ENCODE measurements around the gene DNAJC30. TPM values are rescaled to one million over a fixed set of nuclear protein-coding genes. Genes with fewer than 3 reads are reported as not detected.
"Not testable (repeated sequence)": the region's sequence is repeated elsewhere in the genome, so short reads cannot be mapped to it uniquely, and the experiment has no call there.

DNAJC30 gene
- polyA plus RNA-seq, 1 donor, result 6.3 TPM

DNA sequence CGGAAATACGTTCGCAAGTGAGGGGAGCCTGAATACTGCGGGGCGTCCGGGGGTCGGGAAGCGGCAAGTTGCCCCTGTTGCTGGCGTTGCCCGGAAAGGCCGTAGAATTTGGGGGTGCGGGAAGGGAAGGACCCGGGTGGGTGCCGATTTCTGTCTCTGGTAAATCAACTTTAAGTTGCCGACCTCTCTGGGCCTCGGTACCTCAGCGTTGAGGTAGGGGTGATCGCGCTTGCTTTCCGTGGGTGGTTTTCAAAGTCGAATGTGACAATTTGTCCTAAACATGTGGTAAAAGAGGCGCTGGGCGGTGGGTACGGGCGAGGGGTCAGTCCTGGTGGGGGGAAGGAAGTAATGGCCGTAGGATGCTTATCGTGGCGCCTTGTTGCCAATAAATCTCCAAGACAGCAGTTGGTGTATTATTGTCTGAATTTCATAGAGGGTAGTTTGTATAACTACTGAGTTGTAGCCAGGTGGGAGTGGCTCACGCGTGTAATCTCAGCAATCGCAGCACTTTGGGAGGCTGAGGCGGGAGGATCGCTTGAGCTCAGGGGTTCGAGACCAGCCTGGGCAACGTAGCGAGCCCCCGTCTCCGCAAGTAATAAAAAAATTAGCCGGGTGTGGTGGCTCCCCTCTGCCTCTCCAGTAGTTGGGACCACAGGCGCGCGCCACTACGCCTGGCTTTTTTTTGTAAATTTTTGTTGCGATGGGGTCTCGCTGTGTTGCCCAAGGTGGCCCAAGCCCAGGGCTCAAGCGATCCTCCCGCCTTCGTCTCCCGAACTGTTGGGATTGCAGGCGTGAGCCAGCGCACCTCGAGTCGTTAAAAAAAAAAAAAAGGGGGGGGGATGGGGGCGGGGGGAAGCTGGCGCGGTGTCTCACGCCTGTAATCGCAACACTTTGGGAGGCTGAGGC lies 788 bp upstream of the DNAJC30 start:
- no peak for DNase-seq (ENCODE audit: low read depth)

DNA sequence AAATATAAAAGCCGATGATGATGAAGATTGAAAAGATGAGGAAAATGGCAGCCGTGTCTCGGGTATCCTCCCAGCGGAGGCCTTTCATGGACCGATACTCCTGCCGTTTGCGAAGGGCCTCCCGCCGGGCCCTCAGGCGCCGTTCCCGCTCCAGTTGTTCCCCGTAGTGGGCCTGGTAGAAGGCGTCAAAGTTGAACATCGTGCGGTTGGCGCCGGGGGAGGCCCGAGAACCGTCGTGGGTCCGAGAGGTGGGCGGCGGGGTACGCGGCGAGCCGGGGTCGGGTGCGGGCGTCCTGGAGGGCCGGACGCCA lies 553 bp downstream of the DNAJC30 start:
- no peak for DNase-seq (ENCODE audit: low read depth)

DNA sequence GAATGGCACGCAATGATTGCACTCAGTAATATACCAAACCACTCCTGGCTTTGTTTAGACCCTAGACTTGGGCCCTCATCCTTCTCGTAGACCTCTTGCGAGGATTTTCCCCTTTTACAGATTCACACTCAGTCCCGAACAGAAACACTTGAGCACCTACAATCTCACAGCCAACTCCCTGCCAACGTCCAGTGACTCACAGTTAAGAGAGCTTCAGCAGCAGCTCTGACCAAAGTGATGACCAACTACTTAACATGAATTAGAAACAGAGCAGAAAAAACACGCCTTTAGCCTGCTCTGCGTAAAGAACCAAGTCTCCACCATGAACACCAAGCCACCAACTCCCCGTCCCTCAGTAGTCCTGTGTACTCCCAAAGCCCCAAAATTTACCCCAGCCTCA lies 2.2 kb downstream of the DNAJC30 start:
- no peak for DNase-seq (ENCODE audit: low read depth)

DNA sequence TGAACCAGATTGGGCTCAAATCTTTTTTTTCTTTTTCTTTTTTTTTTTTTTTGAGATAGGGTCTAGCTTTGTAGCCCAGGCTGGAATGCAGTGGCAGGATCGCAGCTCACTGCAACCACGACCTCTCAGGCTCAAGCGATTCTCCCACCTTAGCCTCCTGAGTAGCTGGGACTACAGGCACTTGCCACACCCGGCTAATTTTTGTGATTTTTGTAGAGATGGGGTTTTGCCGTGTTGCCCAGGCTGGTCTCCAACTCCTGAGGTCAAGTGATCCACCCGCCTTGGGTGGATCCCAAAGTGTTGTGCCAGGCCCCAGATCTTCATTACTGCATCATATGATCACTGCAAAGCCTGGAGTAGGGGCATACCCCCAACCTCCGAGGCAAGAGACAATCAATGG lies 2.8 kb downstream of the DNAJC30 start:
- no peak for DNase-seq (ENCODE audit: low read depth)

DNA sequence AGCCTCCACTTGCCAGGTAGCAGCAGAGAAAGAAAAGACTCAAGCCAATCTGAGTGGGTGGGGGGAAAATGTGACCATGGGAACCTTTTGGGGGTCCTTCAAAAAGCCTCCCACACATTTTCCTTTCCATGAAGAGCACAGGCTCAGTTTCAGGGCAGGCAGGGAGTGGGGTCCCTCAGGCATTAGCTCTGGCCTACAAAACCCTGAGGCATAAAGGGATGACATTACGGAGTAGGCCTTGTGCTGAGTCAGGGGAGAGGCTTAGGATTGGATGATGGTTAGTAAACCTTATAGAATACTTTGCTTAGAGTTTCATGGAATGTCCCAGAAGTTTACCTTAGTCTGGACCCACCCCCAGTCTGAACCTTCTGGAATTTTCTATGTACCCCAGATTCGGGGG lies 3.5 kb downstream of the DNAJC30 start:
- no peak for DNase-seq (ENCODE audit: low read depth)

DNA sequence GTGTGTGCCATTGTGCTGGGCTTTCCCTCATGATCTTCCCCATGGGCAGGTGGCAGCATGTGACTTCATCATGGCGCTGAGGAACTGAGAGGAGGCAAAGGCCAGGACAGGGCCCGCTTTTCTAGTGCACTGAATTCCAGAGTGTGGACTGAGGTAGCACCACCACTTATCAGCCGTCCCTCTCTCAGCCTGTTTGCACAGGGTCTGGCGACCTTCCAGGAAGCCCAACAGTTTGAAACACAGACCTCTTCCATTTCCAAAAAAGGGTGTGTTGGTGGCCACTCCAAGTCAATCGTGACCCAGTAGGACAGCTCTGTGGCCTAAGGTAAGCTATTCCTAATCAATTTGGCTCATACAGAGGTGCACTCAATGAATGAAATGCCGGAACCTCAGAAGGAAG lies 4.4 kb downstream of the DNAJC30 start:
- no peak for DNase-seq (ENCODE audit: low read depth)

DNA sequence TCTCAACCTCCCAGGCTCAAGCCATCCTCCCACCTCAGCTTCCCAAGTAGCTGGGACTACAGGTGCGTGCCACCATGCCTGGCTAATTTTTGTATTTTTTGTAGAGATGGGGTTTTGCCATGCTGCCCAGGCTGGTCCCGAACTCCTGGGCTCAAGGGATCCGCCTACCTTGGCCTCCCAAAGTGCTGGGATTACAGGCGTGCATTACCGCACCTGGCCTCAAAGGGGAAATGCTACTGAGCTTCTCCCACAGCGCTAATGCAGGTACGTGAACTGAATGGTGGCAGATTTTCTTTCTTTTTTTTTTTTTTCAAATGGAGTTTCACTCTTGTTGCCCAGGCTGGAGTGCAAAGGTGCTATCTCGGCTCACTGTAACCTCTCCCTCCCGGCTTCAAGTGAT lies 7.2 kb downstream of the DNAJC30 start:
- DNase-seq (ENCODE audit: low read depth), result not testable (repeated sequence)

DNA sequence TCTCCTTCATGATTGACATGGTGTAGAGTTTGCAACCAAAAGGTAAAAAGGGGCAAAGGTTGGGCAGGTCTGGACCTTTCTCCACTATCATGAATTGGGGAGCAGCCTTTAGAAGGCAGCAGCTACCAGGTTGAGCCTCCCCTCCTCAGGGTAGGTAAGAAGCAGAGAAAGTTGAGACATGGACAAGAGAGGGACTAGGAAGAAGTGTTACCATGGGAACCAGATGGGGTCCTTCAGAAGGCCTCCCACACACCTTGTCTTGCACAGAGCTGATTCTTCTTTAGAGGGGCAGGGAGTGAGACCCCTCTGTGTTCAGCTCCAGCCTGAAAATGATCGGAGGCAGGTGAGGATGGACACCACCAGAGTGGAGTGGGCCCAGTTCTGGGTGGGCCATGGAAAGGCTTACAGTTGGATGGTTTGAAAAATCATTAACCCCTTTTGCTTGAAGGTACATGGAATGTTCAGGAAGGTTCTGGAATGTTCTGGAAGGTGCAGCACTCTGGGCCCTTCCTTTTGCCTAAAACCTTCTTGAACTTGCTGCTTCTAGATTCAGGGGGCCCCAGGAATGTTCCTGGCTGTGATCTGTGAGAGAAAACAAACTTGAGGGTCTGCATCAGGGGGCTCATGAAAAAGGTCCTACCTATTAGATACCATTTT lies 8.7 kb downstream of the DNAJC30 start:
- no peak for DNase-seq (ENCODE audit: low read depth)

DNA sequence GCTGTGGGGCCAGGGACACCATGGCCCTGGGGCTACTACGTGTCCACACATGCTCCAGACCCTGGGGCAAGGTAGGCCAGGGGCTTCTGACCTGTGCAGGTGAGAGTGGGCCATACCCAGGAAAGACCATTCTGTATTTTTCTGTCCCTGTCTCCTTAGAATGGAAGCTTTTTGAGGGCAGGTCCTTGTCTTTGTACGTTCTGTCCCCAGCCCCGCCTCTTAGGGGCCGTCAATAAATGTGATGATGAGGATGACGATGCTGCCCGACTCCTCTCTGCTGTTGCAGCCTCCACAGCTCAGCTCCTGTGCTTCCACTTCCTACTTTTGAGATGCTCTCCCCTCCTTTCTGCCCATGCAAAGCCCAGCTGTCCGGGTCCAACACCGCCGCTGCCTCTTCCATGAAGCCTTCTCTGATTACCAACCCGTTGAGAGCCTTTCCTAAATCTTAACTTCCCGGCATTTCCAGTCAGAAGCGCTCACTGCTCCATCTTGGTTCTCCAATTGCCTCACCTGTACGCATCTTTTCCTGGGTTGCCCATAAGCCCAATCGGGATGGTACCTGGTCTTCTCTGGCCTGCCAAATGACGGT lies 11.3 kb downstream of the DNAJC30 start:
- DNase-seq (ENCODE audit: low read depth), result no peak

DNA sequence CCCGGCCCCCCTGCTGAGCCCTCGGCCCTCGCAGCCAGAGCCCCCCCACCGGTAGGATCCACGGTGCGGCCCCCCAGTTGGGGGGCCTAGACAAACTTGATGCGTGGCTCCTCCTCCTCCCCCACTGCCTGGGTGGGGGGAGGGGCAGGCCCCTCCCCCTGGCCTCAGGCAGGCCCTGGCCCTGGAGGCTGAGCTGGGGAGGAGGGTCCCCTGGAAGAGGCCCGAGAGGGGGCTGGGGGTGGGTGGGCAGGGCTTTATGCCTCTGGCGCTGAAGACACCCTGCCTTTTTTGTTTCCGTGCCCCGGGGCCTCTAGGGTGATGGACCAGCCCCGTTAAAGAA lies 12.0 kb downstream of the DNAJC30 start:
- no peak for DNase-seq (ENCODE audit: low read depth)

DNA sequence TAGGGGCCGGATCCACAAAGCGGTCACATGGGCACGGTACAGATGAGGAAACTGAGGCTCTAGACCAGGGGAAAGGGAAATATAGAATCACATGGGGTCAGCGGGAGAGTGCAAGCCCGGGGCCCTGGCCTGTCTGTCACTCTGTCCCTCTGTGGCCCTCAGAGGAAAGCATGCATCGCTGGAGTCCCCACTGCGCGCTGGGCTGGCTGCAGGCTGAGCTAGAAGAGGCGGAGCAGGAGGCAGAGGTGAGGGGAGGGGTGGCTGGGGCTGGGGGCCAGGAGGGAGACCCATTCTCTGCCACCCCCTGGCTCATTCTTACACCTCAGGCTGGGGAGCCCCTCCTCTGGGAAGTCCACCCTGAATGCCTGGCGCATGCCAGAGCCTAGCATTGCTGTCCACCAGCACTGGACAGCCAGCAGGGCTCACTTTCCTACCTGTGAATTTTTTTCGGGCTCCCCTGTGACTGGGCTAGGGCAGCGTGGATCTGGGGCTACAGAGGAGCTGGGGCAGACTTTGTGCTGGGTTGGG lies 13.3 kb downstream of the DNAJC30 start:
- no peak for DNase-seq (ENCODE audit: low read depth)

DNA sequence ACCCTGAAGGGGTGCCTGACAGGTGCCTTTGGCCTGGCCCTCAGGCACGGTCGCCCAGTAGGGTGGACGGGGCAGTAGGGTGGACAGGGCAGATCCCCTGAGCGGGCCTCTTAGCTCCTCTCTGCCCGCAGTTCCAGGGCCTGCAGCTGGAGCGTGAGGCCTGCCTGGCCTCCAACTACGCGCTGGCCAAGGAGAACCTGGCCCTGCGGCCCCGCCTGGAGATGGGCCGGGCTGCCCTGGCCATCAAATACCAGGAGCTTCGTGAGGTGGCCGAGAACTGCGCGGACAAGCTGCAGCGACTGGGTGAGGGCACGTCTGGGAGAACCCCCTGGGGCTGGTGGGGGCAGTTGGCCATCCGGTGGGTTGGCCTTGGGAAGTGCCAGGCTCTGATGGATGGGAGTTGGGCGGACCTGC lies 14.0 kb downstream of the DNAJC30 start:
- no peak for DNase-seq (ENCODE audit: low read depth)

DNA sequence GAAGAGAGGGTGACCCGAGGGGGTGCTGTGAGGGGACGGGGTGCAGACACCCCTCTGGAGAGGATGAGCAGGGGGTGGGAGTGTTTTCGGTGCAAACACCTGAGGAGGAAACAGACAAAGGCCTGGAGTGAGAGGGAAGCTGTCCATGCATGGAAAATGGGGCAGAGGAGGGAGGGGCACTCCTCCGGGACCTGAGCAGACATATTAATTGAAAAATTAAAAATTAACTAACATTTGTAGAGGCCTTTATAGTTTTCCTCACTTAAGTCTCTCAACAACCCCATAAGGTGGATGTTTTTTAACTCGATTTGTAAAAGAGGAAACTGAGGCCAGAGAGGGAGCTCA lies 14.4 kb downstream of the DNAJC30 start:
- DNase-seq (ENCODE audit: low read depth), result no peak

DNA sequence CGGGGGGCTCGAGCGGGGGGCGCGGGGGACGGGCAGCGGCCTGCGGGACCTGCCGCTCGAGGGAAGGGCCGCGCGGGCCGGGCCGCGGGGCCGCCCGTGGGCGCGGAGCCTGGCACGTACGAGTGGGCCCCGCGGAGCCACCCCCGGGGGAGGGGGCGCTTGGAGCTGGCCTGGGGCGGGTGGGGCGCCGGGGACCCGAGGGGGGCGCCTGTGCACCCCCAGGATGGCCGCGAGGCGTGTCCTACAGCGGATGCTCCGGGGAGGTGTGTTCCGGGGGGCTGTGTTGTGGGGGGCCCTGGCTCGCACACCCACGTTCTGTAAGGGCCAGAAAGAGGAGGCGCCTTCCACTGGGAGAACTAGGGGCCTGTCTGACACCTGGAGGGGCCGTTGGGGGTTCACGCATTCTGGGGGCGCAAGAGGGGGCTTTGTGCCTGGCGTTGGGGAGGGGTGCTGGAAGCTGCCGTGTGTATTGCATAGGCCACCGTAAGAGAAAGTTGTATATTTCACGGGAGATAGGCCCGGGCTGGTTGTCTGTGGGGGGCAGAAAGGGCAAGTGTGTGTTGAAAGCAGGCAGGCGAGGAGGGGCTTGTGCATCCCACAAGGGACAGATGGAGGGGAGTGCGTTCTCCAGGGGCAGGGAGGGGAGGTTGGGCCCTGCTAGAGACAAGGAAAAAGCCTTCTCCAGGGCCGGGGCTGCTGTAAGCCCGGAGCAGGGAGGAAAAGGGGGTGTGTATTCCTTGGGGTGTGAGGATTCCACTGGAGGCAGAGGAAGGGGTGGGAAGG lies 15.0 kb downstream of the DNAJC30 start:
- DNase-seq (ENCODE audit: low read depth), result no peak

DNA sequence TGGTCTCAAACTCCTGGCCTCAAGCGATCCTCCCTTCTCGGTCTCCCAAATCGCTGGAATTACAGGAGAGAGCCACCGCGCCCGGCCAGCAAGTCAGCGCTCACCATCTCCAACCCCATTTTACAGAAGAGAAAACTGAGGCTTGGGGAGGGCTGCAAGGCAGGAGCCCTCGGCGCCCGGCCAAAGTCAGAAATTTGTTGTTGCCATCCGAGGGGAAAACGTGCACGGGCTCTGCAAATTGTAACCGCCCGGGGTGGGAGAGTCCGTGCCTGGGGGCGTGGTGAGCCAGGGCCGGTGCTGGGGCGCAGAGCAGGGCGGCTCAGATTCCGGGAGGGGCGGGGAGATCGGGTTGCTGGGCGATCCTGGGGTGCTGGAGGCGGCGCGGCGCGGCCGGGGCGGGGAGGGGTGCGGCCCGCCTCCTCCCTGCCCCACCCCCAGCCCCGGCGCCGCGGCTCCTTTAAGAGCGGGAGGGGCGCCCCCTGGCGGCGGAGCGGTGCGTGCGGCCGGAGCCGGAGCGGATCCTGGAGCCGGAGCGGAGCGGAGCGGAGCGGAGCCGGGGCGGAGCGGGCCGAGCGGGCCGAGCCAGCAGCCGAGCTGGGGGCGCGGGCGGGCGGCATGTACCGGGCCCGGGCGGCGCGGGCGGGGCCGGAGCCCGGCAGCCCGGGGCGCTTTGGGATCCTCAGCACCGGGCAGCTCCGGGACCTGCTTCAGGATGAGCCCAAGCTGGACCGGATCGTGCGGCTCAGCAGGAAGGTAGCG lies 15.7 kb downstream of the DNAJC30 start, which contains the start of gene VPS37D:
TSS of gene VPS37D (plus strand) at position 488 of the 759 bp plus-strand sequence. CDS start at position 616, 128 bp downstream.
- DNase-seq (ENCODE audit: low read depth), result peak; percentile 50

DNA sequence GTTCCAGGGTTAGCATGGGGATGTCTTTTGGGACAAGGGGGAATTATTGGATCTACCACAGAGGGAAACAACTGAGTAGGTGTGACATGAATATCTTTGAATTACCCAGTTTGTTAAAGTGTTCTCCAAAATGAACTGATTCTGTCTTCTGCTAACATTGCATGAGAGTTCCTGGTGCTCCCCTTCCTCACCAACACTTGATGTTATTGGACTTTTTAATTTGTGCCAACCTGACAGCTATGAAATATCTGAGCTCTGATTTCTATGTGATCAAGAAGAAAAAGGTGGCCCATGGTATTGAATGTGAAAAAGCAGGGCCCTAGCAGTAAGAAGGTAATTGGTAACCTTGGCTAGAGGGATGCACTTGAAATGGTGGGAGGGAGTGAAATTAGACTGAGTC lies 20.2 kb downstream of the DNAJC30 start:
- no peak for DNase-seq (ENCODE audit: low read depth)

DNA sequence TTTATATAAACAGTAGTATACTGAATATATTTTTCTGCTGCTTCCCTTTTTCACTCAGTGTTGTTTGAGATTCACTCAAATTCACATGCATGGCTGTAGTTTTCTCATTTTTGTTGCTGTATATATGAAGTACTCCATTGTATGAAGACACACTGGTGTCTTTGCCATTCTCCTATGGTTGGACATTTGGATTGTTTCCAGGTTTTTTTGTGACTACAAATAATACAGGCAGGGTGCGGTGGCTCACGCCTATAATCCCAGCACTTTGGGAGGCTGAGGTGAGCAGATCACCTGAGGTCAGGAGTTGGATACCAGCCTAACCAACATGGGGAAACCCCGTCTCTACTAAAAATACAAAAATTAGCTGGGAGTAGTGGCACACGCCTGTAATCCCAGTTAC lies 22.7 kb downstream of the DNAJC30 start:
- DNase-seq (ENCODE audit: low read depth), result not testable (repeated sequence)

DNA sequence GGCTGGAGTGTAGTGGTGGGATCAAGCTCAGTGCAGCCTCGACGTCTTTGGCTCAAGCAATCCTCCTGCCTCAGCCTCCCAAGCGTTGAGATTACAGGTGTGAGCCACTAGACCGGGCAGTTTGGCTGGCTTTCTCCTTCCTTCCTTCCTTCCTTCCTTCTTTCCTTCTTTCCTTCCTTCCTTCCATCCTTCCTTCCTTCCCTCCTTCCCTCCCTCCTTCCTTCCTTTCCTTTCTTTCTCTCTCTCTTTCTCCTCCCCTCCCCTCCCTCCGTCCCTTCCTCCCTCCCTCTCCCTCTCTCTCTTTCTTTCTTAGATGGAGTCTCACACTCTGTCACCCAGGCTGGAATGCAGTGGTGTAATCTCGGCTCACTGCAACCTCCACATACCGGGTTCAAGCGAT lies 23.3 kb downstream of the DNAJC30 start:
- no peak for DNase-seq (ENCODE audit: low read depth)

DNA sequence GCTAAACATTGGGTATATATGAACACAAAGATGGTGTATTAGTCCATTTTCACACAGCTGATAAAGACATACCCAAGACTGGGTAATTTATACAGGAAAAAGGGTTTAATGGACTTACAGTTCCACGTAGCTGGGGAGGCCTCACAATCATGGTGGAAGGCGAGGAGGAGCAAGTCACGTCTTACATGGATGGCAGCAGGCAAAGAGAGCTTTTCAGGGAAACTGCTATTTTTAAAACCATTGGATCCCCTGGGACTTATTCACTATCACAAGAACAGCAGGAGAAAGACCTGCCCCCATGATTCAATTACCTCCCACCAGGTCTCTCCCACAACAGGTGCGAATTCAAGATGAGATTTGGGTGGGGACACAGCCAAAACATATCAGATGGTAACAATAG lies 27.9 kb downstream of the DNAJC30 start:
- not testable (repeated sequence) for DNase-seq (ENCODE audit: low read depth)

DNA sequence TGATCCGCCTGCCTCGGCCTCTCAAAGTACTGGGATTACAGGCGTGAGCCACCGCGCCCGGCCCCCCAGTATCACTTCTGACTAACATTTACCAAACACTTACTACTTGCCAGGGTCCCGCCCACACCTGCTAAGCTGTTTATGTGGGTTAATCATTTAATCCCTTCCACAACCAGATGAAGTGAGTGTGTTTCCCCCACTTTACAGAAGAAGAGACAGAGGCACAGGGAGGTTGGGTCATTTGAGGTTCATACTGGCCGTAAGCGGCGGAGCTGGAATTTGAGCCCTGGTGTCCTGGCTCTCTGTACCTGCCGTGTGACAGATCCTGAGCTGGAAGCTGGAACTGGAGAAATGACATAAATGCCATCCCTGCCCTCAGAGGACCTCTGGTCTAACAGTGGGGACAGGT lies 30.7 kb downstream of the DNAJC30 start:
- no peak for DNase-seq (ENCODE audit: low read depth)

DNA sequence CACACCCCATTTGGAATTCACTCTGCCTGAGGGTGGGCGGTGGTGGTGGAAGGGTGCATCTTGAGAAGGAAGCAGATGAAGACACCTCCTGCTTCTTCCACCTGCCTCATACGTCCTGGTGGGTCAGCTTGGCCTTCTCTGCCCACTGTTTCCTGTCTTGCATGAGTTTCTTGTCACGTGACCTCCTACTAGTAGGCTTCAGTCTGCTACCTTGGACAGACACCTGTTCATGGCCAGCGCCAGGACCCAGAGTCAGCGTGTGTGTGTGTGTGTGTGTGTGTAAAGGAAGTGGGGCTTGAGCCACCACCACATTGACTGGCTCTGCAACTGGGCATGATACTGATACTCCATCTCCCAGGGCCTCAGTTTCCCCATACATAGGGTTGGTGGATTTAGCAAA lies 32.7 kb downstream of the DNAJC30 start:
- no peak for DNase-seq (ENCODE audit: low read depth)

All from forelimb muscle (tissue), 1 donor.